Esophagus squamous epithelium (tissue), 5 donors: Measurements from ENCODE around the gene ITGB6. TPM values are rescaled to one million over a fixed set of nuclear protein-coding genes. Genes with fewer than 3 reads are reported as not detected.

Experiments
- DNase-seq: peaks from one replicate; lab custom pipeline; 2025; lab: John Stamatoyannopoulos, UW
- H3K27ac ChIP-seq, 4 donors: fragments of 200-600 bp; sonication (generic); one replicate each; pipeline ENCODE4 v1.5.1; 2016 to 2019; ENCODE audit warnings: mild to moderate bottlenecking in 1 of 4
- H3K27me3 ChIP-seq, 4 donors: fragments of 200-600 bp; sonication (generic); 1 replicate in 3 of 4; 2 replicates in 1 of 4; pipeline versions ENCODE4 v1.5.1 to v1.6.0; 2017 to 2021; ENCODE audit warnings: antibody characterized with exemption in 1 of 4
- H3K36me3 ChIP-seq, 3 donors: fragments of 200-600 bp; sonication (generic); one replicate each; pipeline ENCODE4 v1.5.1; 2016 to 2019
- H3K4me1 ChIP-seq, 3 donors: fragments of 200-600 bp; sonication (generic); one replicate each; pipeline ENCODE4 v1.5.1; 2017 to 2019
- H3K4me3 ChIP-seq, 4 donors: fragments of 200-600 bp; sonication (generic); 1 replicate in 3 of 4; 2 replicates in 1 of 4; pipeline ENCODE4 v1.5.1; 2016 to 2019; ENCODE audit warnings: mild to moderate bottlenecking in 2 of 4, moderate library complexity in 1 of 4
- H3K9me3 ChIP-seq, 3 donors: fragments of 200-600 bp; sonication (generic); one replicate each; pipeline ENCODE4 v1.5.1; 2016 to 2019
- CTCF ChIP-seq, 6 experiments: fragments of 450-650 bp in 4 of 6; fragments of 200-600 bp in 2 of 6; sonication (generic) in 2 of 6; IDR thresholded peaks; one replicate each; pipeline ENCODE4 v1.5.1; 2016 to 2019; ENCODE audit warnings: antibody characterized with exemption in 6 of 6, mild to moderate bottlenecking in 4 of 6, moderate library complexity in 4 of 6
- POLR2A ChIP-seq, 4 donors: fragments of 450-650 bp; IDR thresholded peaks; one replicate each; pipeline ENCODE4 v1.6.1; 2017; ENCODE audit warnings: antibody characterized with exemption in 4 of 4, mild to moderate bottlenecking in 4 of 4, moderate library complexity in 3 of 4
- WGBS, 2 donors: methylation state at CpG; one replicate each; pipeline ENCODE4 v1.1.5; 2018; 5-methylcytosine and 5-hydroxymethylcytosine counted together
- intact Hi-C: fragments of 100-400 bp; cut with DNase I; formaldehyde crosslinking; loops from one replicate; pipeline ENCODE4 v1.15.0; 2022
- total RNA-seq, 4 donors: library from RNA; depleted of rRNA; stranded (reverse); fragments of >200 nt; gene quantifications; one replicate each; pipeline ENCODE4 v1.1.0, GENCODE V29; 2016
- donor health status: DM: yes; HTN: yes; CAD: no.

The ITGB6 gene
- total RNA-seq, 4 donors from 2014 or later: 25.3 to 42.2 (median 33.6) TPM

GRCh38 chr2:160213511-160213910 lies 13.4 kb upstream of the ITGB6 start:
- Histone ChIP-seq H3K36me3 (no peaks in the 10 kb centered on the region), H3K9me3 (no peaks in the 10 kb centered on the region), H3K4me3 (no peak overlapping the region), H3K27me3 (no peaks in the 10 kb centered on the region), H3K27ac (no peak overlapping the region), H3K4me1 (peaks cover 8 to 36% (median 12%) of the 10 kb centered on the region in 3 donors)
- DNase-seq: no peak
- TF ChIP-seq POLR2A (IDR thresholded peaks at IDR 0.05) (no peak), CTCF (IDR thresholded peaks at IDR 0.05) (no peak)
- WGBS, 2 donors: 79 to 85% methylated on average over 9 to 10 of the region's 10 CpGs
- intact Hi-C loops: no loop called here

- 43 to 56% methylated on average over 11 of the region's 11 CpGs for WGBS, 2 donors
- peaks cover 24 to 65% (median 28%) of the 10 kb centered on the region in 3 donors for H3K4me1 ChIP-seq
- H3K27me3 ChIP-seq: no peaks in the 10 kb centered on the region
- DNase-seq: no peak
- H3K27ac ChIP-seq: no peak overlapping the region
- intact Hi-C loops: no loop called here
- TF ChIP-seq CTCF (IDR thresholded peaks at IDR 0.05): peak; percentile 40 to 89 (median 78)
- no peak for TF ChIP-seq POLR2A (IDR thresholded peaks at IDR 0.05)
- no peak overlapping the region for H3K4me3 ChIP-seq
- H3K36me3 ChIP-seq: no peaks in the 10 kb centered on the region
- no peaks in the 10 kb centered on the region for H3K9me3 ChIP-seq
Measured at GRCh38 chr2:160210599-160211138, 10.6 kb upstream of the ITGB6 start.

- 50 to 55% methylated on average over 1 of the region's 1 CpG for WGBS, 2 donors
- DNase-seq: no peak
- H3K4me3 ChIP-seq: no peak overlapping the region
- H3K27ac ChIP-seq: peak overlapping the region in 2 of 4 donors; percentile 78 to 83
- H3K36me3 ChIP-seq: no peaks in the 10 kb centered on the region
- H3K27me3 ChIP-seq: no peaks in the 10 kb centered on the region
- intact Hi-C loops: no loop called here
- TF ChIP-seq CTCF (IDR thresholded peaks at IDR 0.05): no peak
- TF ChIP-seq POLR2A (IDR thresholded peaks at IDR 0.05): no peak
- H3K9me3 ChIP-seq: no peaks in the 10 kb centered on the region
- H3K4me1 ChIP-seq: peaks cover 20 to 71% (median 28%) of the 10 kb centered on the region in 3 donors
Measured at GRCh38 chr2:160209516-160209856, 9.4 kb upstream of the ITGB6 start.

- Histone ChIP-seq H3K4me1 (peaks cover 18 to 72% (median 26%) of the 10 kb centered on the region in 3 donors), H3K27ac (peak overlapping the region; percentile 63 to 83 (median 80)), H3K4me3 (no peak overlapping the region), H3K9me3 (no peaks in the 10 kb centered on the region), H3K27me3 (no peaks in the 10 kb centered on the region), H3K36me3 (no peaks in the 10 kb centered on the region)
- intact Hi-C loops: no loop called here
- 83 to 87% methylated on average over 11 of the region's 11 CpGs for WGBS, 2 donors
- no peak for DNase-seq
- TF ChIP-seq POLR2A (IDR thresholded peaks at IDR 0.05): no peak
- no peak for TF ChIP-seq CTCF (IDR thresholded peaks at IDR 0.05)
Measured at GRCh38 chr2:160208655-160209515, 8.8 kb upstream of the ITGB6 start.
